Type B pancreatic cell (in vitro differentiated cells): Measurements from ENCODE around the gene GPRC5C. TPM values are rescaled to one million over a fixed set of nuclear protein-coding genes. Genes with fewer than 3 reads are reported as not detected.
"Not testable (repeated sequence)": the region's sequence is repeated elsewhere in the genome, so short reads cannot be mapped to it uniquely, and the experiment has no call there.

ENCODE experiments used
- DNase-seq: peaks from one replicate; pipeline ENCODE4 v3.0.0; 2021; ENCODE audit warnings: mixed read lengths; ENCODE audit not compliant: unreplicated experiment; ENCODE audit errors: extremely low spot score
- H3K27ac Mint-ChIP-seq: 2 replicates; pipeline ENCODE4 v1.8.0; 2021; ENCODE audit warnings: mild to moderate bottlenecking, mixed read lengths
- H3K27me3 Mint-ChIP-seq: 2 replicates; pipeline ENCODE4 v1.8.0; 2021; ENCODE audit warnings: mixed read lengths
- H3K36me3 Mint-ChIP-seq: 2 replicates; pipeline ENCODE4 v1.8.0; 2021; ENCODE audit warnings: mixed read lengths
- H3K4me1 Mint-ChIP-seq: one replicate; pipeline ENCODE4 v1.8.0; 2021; ENCODE audit warnings: mixed read lengths; ENCODE audit not compliant: unreplicated experiment
- H3K4me3 Mint-ChIP-seq: 2 replicates; pipeline ENCODE4 v1.8.0; 2021; ENCODE audit warnings: mild to moderate bottlenecking, mixed read lengths
- H3K9me3 Mint-ChIP-seq: 2 replicates; pipeline ENCODE4 v1.8.0; 2021; ENCODE audit warnings: mixed read lengths
- CTCF ChIP-seq: fragments of 200-600 bp; sonication (generic); conservative IDR thresholded peaks from 2 replicates; pipeline ENCODE4 v1.5.0; 2021; ENCODE audit warnings: antibody characterized with exemption, mild to moderate bottlenecking
- total RNA-seq: library from RNA; stranded (reverse); gene quantifications from 2 replicates; pipeline ENCODE4 v1.2.1, GENCODE V29; 2021; ENCODE audit warnings: low replicate concordance

The GPRC5C gene
- total RNA-seq, 1 donor from 2014 or later, result 64.3 TPM

GRCh38 chr17:74403512-74404137 lies 28.3 kb upstream of the GPRC5C start:
- H3K27me3 Mint-ChIP-seq, result peaks cover 3% of the 10 kb centered on the region
- no peaks in the 10 kb centered on the region for H3K9me3 Mint-ChIP-seq
- no peak overlapping the region for H3K4me3 Mint-ChIP-seq
- H3K36me3 Mint-ChIP-seq, result no peaks in the 10 kb centered on the region
- no peak overlapping the region for H3K27ac Mint-ChIP-seq
- no peak for DNase-seq
- no peak for TF ChIP-seq CTCF
- H3K4me1 Mint-ChIP-seq, result peaks cover 13% of the 10 kb centered on the region

- H3K36me3 Mint-ChIP-seq, result no peaks in the 10 kb centered on the region
- no peak overlapping the region for H3K4me3 Mint-ChIP-seq
- no peaks in the 10 kb centered on the region for H3K9me3 Mint-ChIP-seq
- no peak for TF ChIP-seq CTCF
- H3K27me3 Mint-ChIP-seq, result peaks cover 3% of the 10 kb centered on the region
- H3K27ac Mint-ChIP-seq, result no peak overlapping the region
- DNase-seq, result no peak
- H3K4me1 Mint-ChIP-seq, result peaks cover 13% of the 10 kb centered on the region
Measured at GRCh38 chr17:74404218-74404617, 27.7 kb upstream of the GPRC5C start.

- peaks cover 13% of the 10 kb centered on the region for H3K4me1 Mint-ChIP-seq
- no peak overlapping the region for H3K4me3 Mint-ChIP-seq
- H3K9me3 Mint-ChIP-seq, result no peaks in the 10 kb centered on the region
Measured at GRCh38 chr17:74404789-74405188, 27.1 kb upstream of the GPRC5C start.

GRCh38 chr17:74405311-74405710 lies 26.6 kb upstream of the GPRC5C start:
- not testable (repeated sequence) for H3K27ac Mint-ChIP-seq, H3K9me3 Mint-ChIP-seq, H3K4me3 Mint-ChIP-seq, H3K27me3 Mint-ChIP-seq, H3K36me3 Mint-ChIP-seq, DNase-seq
- peaks cover 13% of the 10 kb centered on the region for H3K4me1 Mint-ChIP-seq

More at GRCh38 chr17:74404789-74405188, 27.1 kb upstream of the GPRC5C start:
- no peaks in the 10 kb centered on the region for H3K36me3 Mint-ChIP-seq
- no peak for DNase-seq
- H3K27me3 Mint-ChIP-seq, result peaks cover 3% of the 10 kb centered on the region
- no peak overlapping the region for H3K27ac Mint-ChIP-seq
- no peak for TF ChIP-seq CTCF

- H3K4me3 Mint-ChIP-seq, result no peak overlapping the region
- DNase-seq, result no peak
- no peak for TF ChIP-seq CTCF
- peaks cover 13% of the 10 kb centered on the region for H3K4me1 Mint-ChIP-seq
- H3K27me3 Mint-ChIP-seq, result peaks cover 3% of the 10 kb centered on the region
- no peaks in the 10 kb centered on the region for H3K36me3 Mint-ChIP-seq
- no peaks in the 10 kb centered on the region for H3K9me3 Mint-ChIP-seq
- H3K27ac Mint-ChIP-seq, result no peak overlapping the region
Measured at GRCh38 chr17:74407384-74407783, 24.5 kb upstream of the GPRC5C start.

GRCh38 chr17:74408262-74408661 lies 23.6 kb upstream of the GPRC5C start:
- no peak for TF ChIP-seq CTCF
- no peak for DNase-seq
- Mint-ChIP-seq H3K4me1 (peaks cover 13% of the 10 kb centered on the region), H3K36me3 (no peaks in the 10 kb centered on the region), H3K4me3 (no peak overlapping the region), H3K27ac (no peak overlapping the region), H3K9me3 (no peaks in the 10 kb centered on the region), H3K27me3 (peaks cover 3% of the 10 kb centered on the region)
